Right atrium auricular region (tissue), 2 donors: ENCODE data around the gene DDX23. TPM values are rescaled to one million over a fixed set of nuclear protein-coding genes. Genes with fewer than 3 reads are reported as not detected.

Source experiments
- DNase-seq: peaks from one replicate; pipeline ENCODE4 v3.0.0-alpha.2; 2019; ENCODE audit warnings: low spot score
- H3K27ac ChIP-seq, 2 donors: fragments of 200-600 bp; sonication (generic); 1 replicate in 1 of 2; 2 replicates in 1 of 2; pipeline ENCODE4 v1.5.1; 2016 to 2019
- H3K27me3 ChIP-seq, 2 donors: fragments of 200-600 bp; sonication (generic); one replicate each; pipeline versions ENCODE4 v1.5.1 to v1.6.0; 2017 to 2019
- H3K36me3 ChIP-seq: fragments of 200-600 bp; sonication (generic); one replicate; pipeline ENCODE4 v1.5.1; 2016
- H3K4me1 ChIP-seq, 2 donors: fragments of 200-600 bp; sonication (generic); one replicate each; pipeline versions ENCODE4 v1.5.1 to v1.6.0; 2017 to 2019
- H3K4me3 ChIP-seq, 2 donors: fragments of 200-600 bp; sonication (generic); 1 replicate in 1 of 2; 2 replicates in 1 of 2; pipeline ENCODE4 v1.5.1; 2017 to 2019; ENCODE audit warnings: mild to moderate bottlenecking in 1 of 2, moderate library complexity in 1 of 2
- H3K9me3 ChIP-seq, 2 donors: fragments of 200-600 bp; sonication (generic); one replicate each; pipeline ENCODE4 v1.5.1; 2019
- CTCF ChIP-seq, 2 donors: fragments of 200-600 bp; sonication (generic); IDR thresholded peaks; one replicate each; pipeline ENCODE4 v1.5.1; 2019; ENCODE audit warnings: antibody characterized with exemption in 2 of 2
- total RNA-seq, 2 donors: library from RNA; depleted of rRNA; stranded (reverse); fragments of >200 nt; gene quantifications; one replicate each; pipeline ENCODE4 v1.1.0, GENCODE V29; 2016

The DDX23 gene
- total RNA-seq, 2 donors from 2014 or later: 28.3 to 34.2 TPM

GRCh38 chr12:48828841-48829575 lies 23.0 kb downstream of the DDX23 start:
- TF ChIP-seq CTCF (IDR thresholded peaks at IDR 0.05): no peak
- Histone ChIP-seq H3K27me3 (no peaks in the 10 kb centered on the region), H3K27ac (no peak overlapping the region), H3K4me1 (no peaks in the 10 kb centered on the region), H3K4me3 (no peak overlapping the region), H3K9me3 (no peaks in the 10 kb centered on the region), H3K36me3 (peaks cover 63% of the 10 kb centered on the region)
- DNase-seq: no peak

- peaks cover 55% of the 10 kb centered on the region for H3K36me3 ChIP-seq
- no peaks in the 10 kb centered on the region for H3K4me1 ChIP-seq
- no peaks in the 10 kb centered on the region for H3K9me3 ChIP-seq
- no peak for TF ChIP-seq CTCF (IDR thresholded peaks at IDR 0.05)
- no peak overlapping the region for H3K4me3 ChIP-seq
- no peaks in the 10 kb centered on the region for H3K27me3 ChIP-seq
- H3K27ac ChIP-seq: no peak overlapping the region
- DNase-seq: no peak
These were observed 23.7 kb downstream of the DDX23 start for GRCh38 chr12:48828293-48828692.

GRCh38 chr12:48827513-48828096 lies 24.4 kb downstream of the DDX23 start:
- TF ChIP-seq CTCF (IDR thresholded peaks at IDR 0.05): no peak
- no peak overlapping the region for H3K27ac ChIP-seq
- no peak overlapping the region for H3K4me3 ChIP-seq
- no peaks in the 10 kb centered on the region for H3K9me3 ChIP-seq
- no peaks in the 10 kb centered on the region for H3K4me1 ChIP-seq
- no peaks in the 10 kb centered on the region for H3K27me3 ChIP-seq
- peaks cover 49% of the 10 kb centered on the region for H3K36me3 ChIP-seq
- no peak for DNase-seq

GRCh38 chr12:48827026-48827425 lies 24.9 kb downstream of the DDX23 start:
- Histone ChIP-seq H3K36me3 (peaks cover 43% of the 10 kb centered on the region), H3K27ac (no peak overlapping the region), H3K4me3 (no peak overlapping the region), H3K9me3 (no peaks in the 10 kb centered on the region), H3K27me3 (no peaks in the 10 kb centered on the region), H3K4me1 (no peaks in the 10 kb centered on the region)
- no peak for DNase-seq
- no peak for TF ChIP-seq CTCF (IDR thresholded peaks at IDR 0.05)

GRCh38 chr12:48826209-48826855 lies 25.6 kb downstream of the DDX23 start:
- Histone ChIP-seq H3K27ac (no peak overlapping the region), H3K9me3 (no peaks in the 10 kb centered on the region), H3K4me3 (no peak overlapping the region), H3K4me1 (no peaks in the 10 kb centered on the region), H3K36me3 (peaks cover 36% of the 10 kb centered on the region), H3K27me3 (no peaks in the 10 kb centered on the region)
- no peak for DNase-seq
- no peak for TF ChIP-seq CTCF (IDR thresholded peaks at IDR 0.05)
